Measurements from ENCODE around the gene GPRC5B. TPM values are rescaled to one million over a fixed set of nuclear protein-coding genes. Genes with fewer than 3 reads are reported as not detected.

The GPRC5B gene
- 54.1 TPM for total RNA-seq
- long read RNA-seq, full-length matches to known transcripts = 78 of 127 reads
- long read RNA-seq, partial matches to known transcripts = 22 of 127 reads
- long read RNA-seq, other reads (novel, unspliced or antisense) = 27 of 127 reads

GRCh38 chr16:19884611-19885450, at the start of gene GPRC5B:
Gene GPRC5B (minus strand): TSS chr16:19884848. CDS start chr16:19872845, 12,003 bp downstream.
- DNase-seq (ENCODE audit: low spot score) = no peak
- intact Hi-C loops (cut with DNase I) = loop anchor here (2.0 to 10.0 kb wide), 2 partner anchors 188 to 220 kb away; no protein-coding TSS in a partner anchor

- no peak for DNase-seq (ENCODE audit: low spot score)
- intact Hi-C loops (cut with DNase I) = no loop called here
Observed at GRCh38 chr16:19933740-19934139, 49.1 kb upstream of the GPRC5B start.

- intact Hi-C loops (cut with DNase I) = no loop called here
- no peak for DNase-seq (ENCODE audit: low spot score)
Observed at GRCh38 chr16:19929062-19929511, 44.4 kb upstream of the GPRC5B start.

GRCh38 chr16:19928432-19928831, 43.8 kb upstream of the GPRC5B start:
- intact Hi-C loops (cut with DNase I) = no loop called here

GRCh38 chr16:19926449-19927390, 42.1 kb upstream of the GPRC5B start:
- intact Hi-C loops (cut with DNase I) = no loop called here
- DNase-seq (ENCODE audit: low spot score) = no peak

More at GRCh38 chr16:19928432-19928831, 43.8 kb upstream of the GPRC5B start:
- no peak for DNase-seq (ENCODE audit: low spot score)

GRCh38 chr16:19923396-19923795, 38.7 kb upstream of the GPRC5B start:
- no peak for DNase-seq (ENCODE audit: low spot score)
- intact Hi-C loops (cut with DNase I) = no loop called here

- intact Hi-C loops (cut with DNase I) = no loop called here
- no peak for DNase-seq (ENCODE audit: low spot score)
Observed at GRCh38 chr16:19919142-19919541, 34.5 kb upstream of the GPRC5B start.

- intact Hi-C loops (cut with DNase I) = no loop called here
Observed at GRCh38 chr16:19916064-19916463, 31.4 kb upstream of the GPRC5B start.

GRCh38 chr16:19914877-19915276, 30.2 kb upstream of the GPRC5B start:
- DNase-seq (ENCODE audit: low spot score) = no peak
- intact Hi-C loops (cut with DNase I) = no loop called here

More at GRCh38 chr16:19916064-19916463, 31.4 kb upstream of the GPRC5B start:
- DNase-seq (ENCODE audit: low spot score) = no peak

- intact Hi-C loops (cut with DNase I) = no loop called here
- no peak for DNase-seq (ENCODE audit: low spot score)
Observed at GRCh38 chr16:19913340-19913645, 28.6 kb upstream of the GPRC5B start.

- intact Hi-C loops (cut with DNase I) = no loop called here
- no peak for DNase-seq (ENCODE audit: low spot score)
Observed at GRCh38 chr16:19912455-19913339, 28.0 kb upstream of the GPRC5B start.

GRCh38 chr16:19911747-19912454, 27.3 kb upstream of the GPRC5B start:
- no peak for DNase-seq (ENCODE audit: low spot score)
- intact Hi-C loops (cut with DNase I) = no loop called here

- intact Hi-C loops (cut with DNase I) = no loop called here
- DNase-seq (ENCODE audit: low spot score) = no peak
Observed at GRCh38 chr16:19911204-19911603, 26.6 kb upstream of the GPRC5B start.

- DNase-seq (ENCODE audit: low spot score) = no peak
- intact Hi-C loops (cut with DNase I) = no loop called here
Observed at GRCh38 chr16:19909750-19910322, 25.2 kb upstream of the GPRC5B start.

GRCh38 chr16:19908921-19909320, 24.3 kb upstream of the GPRC5B start:
- intact Hi-C loops (cut with DNase I) = no loop called here
- no peak for DNase-seq (ENCODE audit: low spot score)

- DNase-seq (ENCODE audit: low spot score) = no peak
- intact Hi-C loops (cut with DNase I) = loop anchor here (2.0 kb wide), 1 partner anchor 475 kb away; no protein-coding TSS in a partner anchor
Observed at GRCh38 chr16:19907161-19907992, 22.7 kb upstream of the GPRC5B start.

- no peak for DNase-seq (ENCODE audit: low spot score)
- intact Hi-C loops (cut with DNase I) = no loop called here
Observed at GRCh38 chr16:19901164-19901563, 16.5 kb upstream of the GPRC5B start.

Data from cardiac septum (tissue), 1 donor.